Mesodermal cell (in vitro differentiated cells): ENCODE results near the gene MPDU1.
A peak's percentile ranks its signal among the peaks of the same experiment; 100 is the strongest.

ENCODE experiments used
- H3K27ac ChIP-seq: 2 replicates; pipeline ENCODE4 v1.7.0; 2013; ENCODE audit warnings: mild to moderate bottlenecking, low read depth, low read length, moderate library complexity; ENCODE audit not compliant: severe bottlenecking
- H3K36me3 ChIP-seq: 2 replicates; pipeline ENCODE4 v1.7.1; 2013; ENCODE audit warnings: mild to moderate bottlenecking, low read length, moderate library complexity; ENCODE audit not compliant: control insufficient read depth, insufficient read depth
- H3K4me1 ChIP-seq: one replicate; pipeline ENCODE4 v1.7.1; 2013; ENCODE audit warnings: mild to moderate bottlenecking, low read length; ENCODE audit not compliant: insufficient read depth, control insufficient read depth, poor library complexity, severe bottlenecking
- H3K4me3 ChIP-seq: 2 replicates; pipeline ENCODE4 v1.7.0; 2013; ENCODE audit warnings: low read length, control low read depth, mild to moderate bottlenecking; ENCODE audit not compliant: insufficient read depth, poor library complexity, severe bottlenecking; ENCODE audit errors: extremely low read depth
- H3K9me3 ChIP-seq: 2 replicates; pipeline ENCODE4 v1.7.1; 2013; ENCODE audit warnings: mild to moderate bottlenecking, low read length, moderate library complexity; ENCODE audit not compliant: control insufficient read depth
- WGBS, 2 experiments: methylation state at CpG; one replicate each; pipeline ENCODE4 v1.1.5; 2013; ENCODE audit warnings: missing lambda C conversion rate in 2 of 2; ENCODE audit not compliant: insufficient coverage in 2 of 2; 5-methylcytosine and 5-hydroxymethylcytosine counted together

Gene MPDU1

GRCh38 chr17:7561028-7561575, 22.6 kb upstream of the MPDU1 start:
- Histone ChIP-seq H3K36me3 (peaks cover 34% of the 10 kb centered on the region), H3K4me3 (peak overlapping the region; percentile 97), H3K4me1 (peaks cover 25% of the 10 kb centered on the region), H3K27ac (peak overlapping the region; percentile 81), H3K9me3 (no peaks in the 10 kb centered on the region)
- WGBS, 2 experiments = 0% methylated on average over 19 to 24 of the region's 32 CpGs

- Histone ChIP-seq H3K4me1 (peaks cover 31% of the 10 kb centered on the region), H3K4me3 (peak within 1 kb of the TSS; percentile 97), H3K9me3 (no peaks in the 10 kb centered on the region), H3K36me3 (peaks cover 40% of the 10 kb centered on the region), H3K27ac (peak within 1 kb of the TSS; percentile 81)
- 0% methylated on average over 36 to 74 of the region's 82 CpGs for WGBS, 2 experiments
Observed at GRCh38 chr17:7561589-7562207, 22.0 kb upstream of the MPDU1 start, which contains the start of gene SENP3. Gene SENP3 (plus strand): TSS chr17:7561919. CDS start chr17:7563077, 1,158 bp downstream.

GRCh38 chr17:7562208-7562605, 21.4 kb upstream of the MPDU1 start:
- H3K9me3 ChIP-seq = no peaks in the 10 kb centered on the region
- peak overlapping the region; percentile 66 for H3K27ac ChIP-seq
- peaks cover 30% of the 10 kb centered on the region for H3K4me1 ChIP-seq
- H3K4me3 ChIP-seq = peak overlapping the region; percentile 97
- 1 to 2% methylated on average over 17 to 24 of the region's 28 CpGs for WGBS, 2 experiments
- peaks cover 45% of the 10 kb centered on the region for H3K36me3 ChIP-seq

GRCh38 chr17:7563115-7563869, 20.4 kb upstream of the MPDU1 start:
- Histone ChIP-seq H3K4me3 (peak overlapping the region; percentile 97), H3K9me3 (no peaks in the 10 kb centered on the region), H3K4me1 (peaks cover 22% of the 10 kb centered on the region), H3K27ac (no peak overlapping the region), H3K36me3 (peaks cover 51% of the 10 kb centered on the region)
- WGBS, 2 experiments = 96% methylated on average over 27 to 28 of the region's 30 CpGs

- Histone ChIP-seq H3K27ac (no peak overlapping the region), H3K4me1 (peaks cover 14% of the 10 kb centered on the region), H3K36me3 (peaks cover 77% of the 10 kb centered on the region), H3K4me3 (no peak overlapping the region), H3K9me3 (no peaks in the 10 kb centered on the region)
- WGBS, 2 experiments = 80% methylated on average over 1 of the region's 5 CpGs; no CpG with 5 or more reads in 1 of the 2 experiments
Observed at GRCh38 chr17:7569571-7569970, 14.1 kb upstream of the MPDU1 start.

- 94 to 99% methylated on average over 2 to 8 of the region's 10 CpGs for WGBS, 2 experiments
- no peak overlapping the region for H3K27ac ChIP-seq
- peaks cover 22% of the 10 kb centered on the region for H3K4me1 ChIP-seq
- no peak overlapping the region for H3K4me3 ChIP-seq
- H3K36me3 ChIP-seq = peaks cover 77% of the 10 kb centered on the region
- H3K9me3 ChIP-seq = no peaks in the 10 kb centered on the region
Observed at GRCh38 chr17:7570351-7570750, 13.3 kb upstream of the MPDU1 start.

- 0 to 1% methylated on average over 9 to 11 of the region's 11 CpGs for WGBS, 2 experiments
- H3K4me3 ChIP-seq = peak overlapping the region; percentile 49
- peaks cover 26% of the 10 kb centered on the region for H3K4me1 ChIP-seq
- peaks cover 77% of the 10 kb centered on the region for H3K36me3 ChIP-seq
- H3K9me3 ChIP-seq = no peaks in the 10 kb centered on the region
- peak overlapping the region; percentile 89 for H3K27ac ChIP-seq
Observed at GRCh38 chr17:7572338-7572587, 11.4 kb upstream of the MPDU1 start.

GRCh38 chr17:7572588-7573323, 10.9 kb upstream of the MPDU1 start:
- H3K9me3 ChIP-seq = no peaks in the 10 kb centered on the region
- peaks cover 27% of the 10 kb centered on the region for H3K4me1 ChIP-seq
- peak overlapping the region; percentile 99 for H3K4me3 ChIP-seq
- 0 to 1% methylated on average over 67 of the region's 73 CpGs for WGBS, 2 experiments
- peaks cover 78% of the 10 kb centered on the region for H3K36me3 ChIP-seq
- peak overlapping the region; percentile 96 for H3K27ac ChIP-seq

- 0 to 1% methylated on average over 43 to 45 of the region's 71 CpGs for WGBS, 2 experiments
- H3K27ac ChIP-seq = peak overlapping the region; percentile 96
- H3K36me3 ChIP-seq = peaks cover 82% of the 10 kb centered on the region
- H3K4me3 ChIP-seq = peak overlapping the region; percentile 99
- H3K4me1 ChIP-seq = peaks cover 29% of the 10 kb centered on the region
- H3K9me3 ChIP-seq = no peaks in the 10 kb centered on the region
Observed at GRCh38 chr17:7573324-7574080, 10.2 kb upstream of the MPDU1 start.
